NCI-H1436 treated with DMSO at 0.1 percent for 48 hours (cell line): Measurements from ENCODE around the gene ARL17B.
"Not testable (repeated sequence)": the region's sequence is repeated elsewhere in the genome, so short reads cannot be mapped to it uniquely, and the experiment has no call there.

Experiments used
- DNase-seq: peaks from one replicate; lab custom pipeline; 2025; lab: John Stamatoyannopoulos, UW

Gene ARL17B

DNA sequence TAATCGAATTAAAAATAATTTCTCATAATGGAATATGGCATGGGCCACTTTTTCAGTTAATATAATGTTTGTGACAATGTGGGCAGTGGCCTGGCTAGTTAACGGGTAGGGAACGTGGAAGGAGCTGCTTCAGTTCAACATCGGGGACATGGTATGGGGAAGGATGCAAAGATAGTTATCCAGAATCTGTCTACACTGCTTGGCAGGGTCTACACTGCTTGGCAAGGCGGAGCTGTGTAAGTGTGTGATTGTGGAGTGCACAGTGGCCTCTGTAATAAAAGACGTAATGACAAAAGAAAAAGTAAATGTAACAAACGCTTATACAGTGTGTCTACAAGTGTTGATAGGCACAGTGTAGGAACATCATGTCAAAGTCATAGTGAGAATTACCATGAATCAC lies 74.0 kb downstream of the ARL17B start:
- DNase-seq: not testable (repeated sequence)

DNA sequence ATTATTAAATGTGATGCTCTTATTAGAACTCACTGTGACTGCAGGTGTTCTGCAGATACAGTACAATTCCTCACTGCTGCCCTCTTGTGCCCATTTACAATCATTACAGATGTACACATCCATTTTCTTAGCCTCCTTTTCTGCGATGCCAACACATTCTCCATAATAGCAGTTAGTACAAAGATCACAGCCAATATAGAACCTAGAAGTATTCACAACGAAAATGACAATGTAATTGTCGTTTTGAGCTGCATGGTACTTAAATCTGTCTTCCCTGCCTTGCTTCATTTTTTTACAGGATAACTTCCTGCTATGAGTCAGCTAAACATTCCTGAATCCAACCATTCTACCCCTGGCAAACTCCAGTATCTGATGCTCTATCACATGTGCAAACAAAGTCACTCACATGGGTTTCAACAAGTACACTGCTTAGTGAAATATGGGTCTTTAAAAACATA lies 74.8 kb downstream of the ARL17B start:
- peak; percentile 49 for DNase-seq

- DNase-seq: not testable (repeated sequence)
Observed at GRCh38 chr17:46285500-46285899, 76.1 kb downstream of the ARL17B start.

- DNase-seq: not testable (repeated sequence)
Observed at GRCh38 chr17:46284467-46284866, 77.1 kb downstream of the ARL17B start.

- not testable (repeated sequence) for DNase-seq
Observed at GRCh38 chr17:46282635-46283034, 78.9 kb downstream of the ARL17B start.

- not testable (repeated sequence) for DNase-seq
Observed at GRCh38 chr17:46281336-46281735, 80.2 kb downstream of the ARL17B start.

GRCh38 chr17:46276728-46277479 lies 84.7 kb downstream of the ARL17B start:
- DNase-seq: not testable (repeated sequence)

DNA sequence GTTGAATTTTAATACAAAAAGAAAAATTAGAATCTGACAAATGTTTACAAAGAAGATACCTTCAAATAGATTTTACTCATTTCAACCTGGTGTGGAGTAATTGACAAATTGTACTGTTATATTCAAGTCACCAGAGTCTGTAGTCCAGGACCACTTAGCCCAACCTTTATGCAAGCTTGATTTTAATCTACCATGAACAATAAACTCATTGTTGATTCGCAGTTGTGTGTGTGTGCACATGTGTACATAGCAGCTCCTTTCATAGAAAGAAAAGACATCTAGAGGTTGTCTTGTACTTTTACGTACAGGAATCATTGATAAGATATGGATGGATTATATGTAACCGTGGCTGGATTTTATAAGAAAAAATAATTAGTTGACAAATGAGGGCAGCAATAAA lies 87.3 kb downstream of the ARL17B start:
- DNase-seq: no peak

GRCh38 chr17:46273541-46274236 lies 87.9 kb downstream of the ARL17B start:
- no peak for DNase-seq

DNA sequence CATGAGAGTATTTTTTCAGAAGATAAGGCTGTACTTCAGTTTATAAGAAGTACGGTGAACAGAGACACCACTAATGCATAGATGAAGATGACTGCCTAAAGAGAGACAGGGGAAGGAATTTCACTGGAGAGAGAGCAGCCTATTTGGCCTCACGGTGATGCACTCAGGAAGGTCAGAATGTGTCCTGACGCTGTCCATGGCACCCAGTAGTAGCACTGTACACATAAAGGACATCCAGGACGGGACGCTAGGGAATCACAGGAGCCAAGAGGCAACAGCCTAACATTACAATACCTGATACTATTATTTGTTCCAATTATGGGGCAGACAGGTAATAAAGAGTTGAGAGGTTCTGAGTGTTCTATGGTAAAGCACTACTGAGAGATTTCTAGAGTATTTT lies 91.5 kb downstream of the ARL17B start:
- no peak for DNase-seq

GRCh38 chr17:46266656-46267544 lies 94.7 kb downstream of the ARL17B start:
- peak; percentile 52 for DNase-seq

DNA sequence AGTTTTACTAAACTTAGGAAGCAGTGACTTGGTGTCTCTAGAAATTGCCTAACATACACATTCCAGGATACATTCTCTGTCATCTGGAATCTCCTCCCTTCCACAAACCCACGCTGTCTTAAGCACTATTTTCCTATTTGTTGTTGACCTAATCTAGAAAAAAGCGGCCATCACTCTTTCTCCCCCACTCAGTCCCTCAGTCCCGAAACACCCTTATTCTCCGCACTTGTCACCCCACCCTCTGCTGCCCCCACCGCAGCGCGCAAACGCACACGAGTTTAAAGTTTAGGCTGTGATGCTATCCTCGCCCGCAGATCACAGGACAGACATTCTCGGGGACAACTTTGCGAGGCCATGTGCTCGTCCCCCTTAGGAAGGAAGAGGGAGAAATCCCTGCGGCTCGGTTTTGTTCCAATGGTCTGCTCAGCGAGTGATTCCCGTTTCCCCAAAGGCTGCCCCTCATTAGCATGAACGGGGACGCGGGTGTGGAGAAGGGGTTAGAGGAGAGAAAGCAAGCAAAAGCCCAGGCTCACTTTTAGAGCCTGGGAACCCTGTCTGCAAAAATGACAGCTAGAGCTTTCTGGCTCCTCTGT lies 95.4 kb downstream of the ARL17B start:
- DNase-seq: not testable (repeated sequence)

DNA sequence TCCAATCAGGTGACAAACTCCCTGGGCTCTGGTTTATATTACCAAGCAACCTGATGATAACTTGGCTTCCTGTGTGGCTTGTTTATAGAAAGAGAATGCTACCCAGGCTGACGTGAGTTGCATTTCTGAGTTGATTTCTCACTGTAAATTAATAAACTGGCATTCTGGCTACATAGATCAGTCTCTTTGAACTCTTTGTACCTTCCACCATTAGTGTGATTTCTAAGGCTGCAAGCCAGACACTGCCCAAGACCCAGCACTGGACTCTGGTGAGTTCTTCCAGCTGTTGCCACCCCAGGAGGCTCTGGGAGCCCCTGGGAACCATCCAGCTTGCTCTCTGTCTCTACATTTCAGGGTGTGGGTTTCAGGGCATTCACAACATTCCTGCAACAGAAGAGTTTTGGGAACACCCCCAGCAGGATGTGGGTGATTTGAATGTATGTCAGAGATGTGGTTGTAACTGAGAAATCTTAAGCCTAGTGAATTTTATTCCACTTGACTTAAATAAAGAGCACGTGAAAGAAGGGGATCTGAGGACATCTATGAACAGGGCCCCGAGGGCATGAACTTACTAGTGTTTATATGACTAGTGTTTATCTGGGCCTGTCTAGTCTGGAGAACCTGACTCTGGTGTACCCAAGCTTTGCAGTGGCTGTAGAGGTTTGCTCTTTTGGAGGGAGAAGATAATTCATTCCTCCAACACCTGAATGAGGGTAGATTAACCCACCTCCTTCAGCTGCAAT lies 96.9 kb downstream of the ARL17B start:
- DNase-seq: peak; percentile 26

DNA sequence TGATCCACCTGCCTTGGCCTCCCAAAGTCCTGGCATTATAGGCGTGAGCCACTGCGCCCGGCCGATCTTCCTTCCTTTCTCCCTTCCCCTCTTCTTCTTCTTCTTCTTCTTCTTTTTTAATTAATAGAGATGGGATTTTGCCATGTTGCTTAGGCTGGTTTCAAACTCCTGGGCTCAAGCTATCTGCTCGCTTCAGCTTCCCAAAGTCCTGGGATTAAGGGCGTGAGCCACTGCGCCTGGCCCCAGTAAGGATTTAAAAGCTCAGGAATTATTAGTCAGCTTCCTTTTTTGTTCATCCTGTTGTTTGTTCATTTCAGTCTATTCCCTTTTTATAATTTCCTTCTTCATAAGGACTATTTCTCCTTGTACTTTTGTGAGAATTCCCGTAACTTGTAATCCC lies 99.3 kb downstream of the ARL17B start:
- DNase-seq: no peak

DNA sequence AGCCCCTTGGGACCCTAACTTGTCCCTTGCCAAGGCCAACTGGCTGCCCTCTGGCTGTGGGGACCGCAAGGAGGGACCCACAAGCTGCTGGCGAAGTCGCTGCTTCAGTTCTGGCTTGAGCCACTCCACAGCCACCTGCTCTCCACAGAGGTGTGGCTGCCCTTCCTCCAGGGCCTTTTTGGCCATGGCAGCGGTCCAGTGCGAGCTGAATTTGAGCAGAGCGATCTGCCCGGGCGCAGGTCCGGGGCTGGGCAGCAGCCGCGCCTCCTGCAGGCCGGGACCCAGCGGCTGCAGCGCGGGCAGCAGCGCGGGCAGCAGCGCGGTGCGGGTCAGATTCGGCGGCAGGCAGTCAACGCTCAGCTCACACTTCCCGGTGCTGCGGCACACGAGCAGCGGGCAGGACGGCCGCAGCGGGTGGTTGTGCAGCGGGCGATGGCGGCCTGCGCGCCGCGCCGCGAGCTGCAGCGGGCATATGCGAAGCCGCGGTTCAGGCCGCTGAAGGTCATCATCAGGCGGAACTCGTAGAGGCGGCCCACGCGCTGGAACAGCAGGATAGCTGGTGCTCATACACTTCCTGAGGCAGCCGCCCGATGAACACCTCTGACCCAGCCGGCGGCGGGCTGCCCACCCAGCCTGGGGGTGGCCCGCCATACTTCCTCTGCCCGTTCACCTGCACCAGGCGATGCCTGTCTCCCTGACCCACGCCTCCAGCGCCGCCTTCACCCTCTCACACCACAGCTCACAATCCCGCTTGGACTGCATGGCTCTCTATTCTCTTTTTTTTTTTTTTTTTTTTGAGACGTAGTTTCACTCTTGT lies 101.5 kb downstream of the ARL17B start:
- DNase-seq: not testable (repeated sequence)

- DNase-seq: not testable (repeated sequence)
Observed at GRCh38 chr17:46256369-46256768, 105.2 kb downstream of the ARL17B start.

DNA sequence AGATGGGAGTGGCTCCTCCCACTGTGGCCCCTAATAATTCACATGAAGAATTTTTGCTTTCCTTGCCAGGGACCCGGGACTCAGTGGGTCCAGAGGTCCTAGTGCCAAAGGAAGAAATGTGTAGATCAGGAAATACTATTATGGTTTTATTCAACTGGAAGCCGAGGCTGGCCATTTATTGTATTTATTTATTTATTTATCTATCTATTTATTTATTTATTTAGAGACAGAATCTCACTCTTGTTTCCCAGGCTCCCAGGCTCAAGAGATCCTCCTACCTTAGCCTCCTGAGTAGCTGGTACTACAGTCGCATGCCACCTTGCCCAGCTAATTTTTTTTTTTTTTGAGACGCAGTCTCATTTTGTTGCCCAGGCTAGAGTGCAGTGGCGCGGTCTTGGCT lies 107.4 kb downstream of the ARL17B start:
- not testable (repeated sequence) for DNase-seq

DNA sequence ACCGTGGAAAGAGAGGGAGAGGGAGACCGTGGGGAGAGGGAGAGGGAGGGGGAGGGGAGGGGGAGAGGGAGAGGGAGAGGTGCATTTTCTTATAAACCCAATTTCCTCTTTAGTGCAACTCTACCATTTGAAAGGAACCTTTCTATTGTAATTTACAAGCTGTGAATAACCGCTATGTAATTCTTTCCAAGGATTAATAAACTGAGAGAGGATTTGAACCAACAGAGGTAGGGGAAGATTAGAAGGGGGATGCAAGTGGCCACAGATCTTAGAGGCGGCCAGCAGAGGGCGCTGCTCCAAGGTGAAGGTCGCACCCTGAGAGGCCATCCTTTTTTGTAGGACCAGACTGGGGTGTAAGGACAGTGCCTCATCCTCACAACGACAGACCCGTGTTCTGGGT lies 107.8 kb downstream of the ARL17B start:
- DNase-seq: not testable (repeated sequence)

- DNase-seq: not testable (repeated sequence)
Observed at GRCh38 chr17:46252804-46253203, 108.8 kb downstream of the ARL17B start.

DNA sequence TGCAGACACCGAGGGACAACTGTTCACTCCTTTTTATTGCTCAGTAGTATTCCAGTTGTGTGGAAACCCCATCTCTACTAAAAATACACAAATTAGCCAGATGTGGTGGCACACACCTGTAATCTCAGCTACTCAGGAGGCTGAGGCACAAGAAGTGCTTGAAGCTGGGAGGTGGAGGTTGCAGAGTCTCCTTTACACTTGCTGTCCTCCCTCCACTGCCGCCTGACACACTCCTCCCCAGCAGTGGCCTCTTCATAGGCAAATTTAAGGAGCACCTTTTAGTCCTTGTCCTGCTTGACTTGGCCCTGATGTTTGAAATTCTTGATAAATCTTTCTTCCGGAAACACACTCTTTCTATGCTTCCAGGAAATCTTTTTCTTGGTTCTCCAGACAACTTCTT lies 112.4 kb downstream of the ARL17B start:
- DNase-seq: not testable (repeated sequence)
